Endometrium (tissue), 2 donors: ENCODE data around the gene HNRNPA2B1.
"Not testable (repeated sequence)": the region's sequence is repeated elsewhere in the genome, so short reads cannot be mapped to it uniquely, and the experiment has no call there.

Source experiments
- FAIRE-seq: peaks from 2 replicates; lab custom pipeline; 2012; peaks lifted over from hg19 to GRCh38; lab: Jason Lieb, UNC
- donor health status: control.
- donor health status: control.

The HNRNPA2B1 gene

DNA sequence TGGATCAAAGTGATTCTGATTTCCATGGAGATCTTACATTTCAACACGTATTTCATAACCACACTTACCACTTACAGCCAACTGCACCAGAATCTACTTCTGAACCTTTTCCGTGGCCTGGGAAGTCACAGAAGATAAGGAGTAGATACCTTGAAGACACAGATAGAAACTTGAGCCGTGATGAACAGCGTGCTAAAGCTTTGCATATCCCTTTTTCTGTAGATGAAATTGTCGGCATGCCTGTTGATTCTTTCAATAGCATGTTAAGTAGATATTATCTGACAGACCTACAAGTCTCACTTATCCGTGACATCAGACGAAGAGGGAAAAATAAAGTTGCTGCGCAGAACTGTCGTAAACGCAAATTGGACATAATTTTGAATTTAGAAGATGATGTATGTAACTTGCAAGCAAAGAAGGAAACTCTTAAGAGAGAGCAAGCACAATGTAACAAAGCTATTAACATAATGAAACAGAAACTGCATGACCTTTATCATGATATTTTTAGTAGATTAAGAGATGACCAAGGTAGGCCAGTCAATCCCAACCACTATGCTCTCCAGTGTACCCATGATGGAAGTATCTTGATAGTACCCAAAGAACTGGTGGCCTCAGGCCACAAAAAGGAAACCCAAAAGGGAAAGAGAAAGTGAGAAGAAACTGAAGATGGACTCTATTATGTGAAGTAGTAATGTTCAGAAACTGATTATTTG is 15.3 kb downstream of the HNRNPA2B1 start:
- no peak for FAIRE-seq

DNA sequence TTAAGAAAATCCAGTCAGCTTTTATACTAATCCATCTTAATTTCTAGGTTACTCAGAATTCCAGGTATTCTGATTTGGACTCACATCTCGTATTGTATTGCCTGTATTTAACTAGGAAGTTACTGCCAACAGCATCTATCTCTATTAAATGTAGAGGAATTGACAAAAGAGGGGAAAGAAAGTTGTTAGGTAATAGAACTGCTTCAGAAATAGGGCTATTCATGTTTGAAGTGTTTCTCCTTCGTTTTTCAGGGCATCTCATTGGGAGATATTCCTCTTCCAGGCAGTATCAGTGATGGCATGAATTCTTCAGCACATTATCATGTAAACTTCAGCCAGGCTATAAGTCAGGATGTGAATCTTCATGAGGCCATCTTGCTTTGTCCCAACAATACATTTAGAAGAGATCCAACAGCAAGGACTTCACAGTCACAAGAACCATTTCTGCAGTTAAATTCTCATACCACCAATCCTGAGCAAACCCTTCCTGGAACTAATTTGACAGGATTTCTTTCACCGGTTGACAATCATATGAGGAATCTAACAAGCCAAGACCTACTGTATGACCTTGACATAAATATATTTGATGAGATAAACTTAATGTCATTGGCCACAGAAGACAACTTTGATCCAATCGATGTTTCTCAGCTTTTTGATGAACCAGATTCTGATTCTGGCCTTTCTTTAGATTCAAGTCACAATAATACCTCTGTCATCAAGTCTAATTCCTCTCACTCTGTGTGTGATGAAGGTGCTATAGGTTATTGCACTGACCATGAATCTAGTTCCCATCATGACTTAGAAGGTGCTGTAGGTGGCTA is 16.1 kb downstream of the HNRNPA2B1 start:
- FAIRE-seq, result not testable (repeated sequence)

DNA sequence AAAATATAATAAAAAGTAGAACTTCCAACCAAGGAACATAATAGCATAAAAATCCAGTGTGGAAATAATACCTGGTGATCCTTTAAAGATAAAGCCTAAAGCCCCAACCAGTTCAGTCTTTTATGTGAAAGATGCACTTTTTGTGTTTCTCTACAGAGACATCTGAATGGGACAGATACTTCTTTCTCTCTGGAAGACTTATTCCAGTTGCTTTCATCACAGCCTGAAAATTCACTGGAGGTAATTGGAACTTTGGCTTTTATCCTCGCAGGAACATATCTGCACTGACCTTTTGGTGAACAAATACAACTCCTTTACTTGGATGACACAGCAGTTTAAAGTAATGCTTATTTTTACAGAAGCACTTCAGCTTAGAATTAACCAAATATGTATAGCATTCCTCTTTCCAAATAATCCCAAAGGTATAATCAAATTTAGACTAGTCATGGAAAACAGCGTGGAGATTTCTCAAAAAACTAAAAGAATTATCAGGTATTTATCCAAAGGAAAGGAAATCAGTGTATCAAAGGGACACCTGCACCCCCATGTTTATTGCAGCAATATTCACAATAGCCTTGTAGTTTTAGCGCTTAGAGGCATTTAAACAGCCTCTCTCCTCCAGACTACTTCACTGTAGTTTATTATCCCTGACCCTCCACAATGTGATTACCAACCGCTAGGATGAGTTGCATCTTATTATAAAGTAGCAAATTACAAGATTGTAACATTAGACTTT is 16.8 kb downstream of the HNRNPA2B1 start:
- no peak for FAIRE-seq

DNA sequence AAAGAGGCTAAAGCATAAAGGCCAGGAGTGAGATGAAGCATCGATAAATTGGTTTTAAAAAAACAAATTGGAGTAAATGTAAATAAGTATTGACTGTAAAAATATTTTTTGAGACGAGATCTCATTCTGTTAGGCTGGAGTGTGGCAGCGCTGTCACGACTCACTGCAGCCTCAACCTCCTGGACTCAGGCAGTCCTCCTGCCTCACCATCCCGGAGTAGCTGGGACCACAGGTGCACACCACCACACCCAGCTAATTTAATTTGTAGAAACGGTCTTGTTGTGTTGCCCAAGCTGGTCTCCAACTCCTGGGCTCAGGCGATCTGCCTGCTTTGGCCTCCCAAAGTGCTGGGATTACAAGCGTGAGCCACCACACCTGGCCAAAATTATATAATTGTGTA is 17.8 kb downstream of the HNRNPA2B1 start:
- FAIRE-seq, result no peak

DNA sequence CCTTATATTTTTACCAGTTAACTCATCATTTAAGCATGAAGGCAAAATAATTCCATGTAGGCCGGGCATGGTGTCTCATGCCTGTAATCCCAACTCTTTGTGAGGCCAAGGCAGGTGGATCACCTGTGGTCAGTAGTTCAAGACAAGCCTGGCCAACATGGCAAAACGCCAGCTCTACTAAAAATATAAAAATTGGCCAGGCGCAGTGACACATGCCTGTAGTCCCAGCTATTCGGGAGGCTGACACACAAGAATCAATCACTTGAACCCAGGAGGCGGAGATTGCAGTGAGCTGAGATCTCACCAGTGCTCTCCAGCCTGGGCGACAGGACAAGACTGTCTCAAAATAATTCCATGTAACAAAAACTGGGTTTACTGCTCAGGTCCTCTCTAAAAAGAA is 18.3 kb downstream of the HNRNPA2B1 start:
- no peak for FAIRE-seq

DNA sequence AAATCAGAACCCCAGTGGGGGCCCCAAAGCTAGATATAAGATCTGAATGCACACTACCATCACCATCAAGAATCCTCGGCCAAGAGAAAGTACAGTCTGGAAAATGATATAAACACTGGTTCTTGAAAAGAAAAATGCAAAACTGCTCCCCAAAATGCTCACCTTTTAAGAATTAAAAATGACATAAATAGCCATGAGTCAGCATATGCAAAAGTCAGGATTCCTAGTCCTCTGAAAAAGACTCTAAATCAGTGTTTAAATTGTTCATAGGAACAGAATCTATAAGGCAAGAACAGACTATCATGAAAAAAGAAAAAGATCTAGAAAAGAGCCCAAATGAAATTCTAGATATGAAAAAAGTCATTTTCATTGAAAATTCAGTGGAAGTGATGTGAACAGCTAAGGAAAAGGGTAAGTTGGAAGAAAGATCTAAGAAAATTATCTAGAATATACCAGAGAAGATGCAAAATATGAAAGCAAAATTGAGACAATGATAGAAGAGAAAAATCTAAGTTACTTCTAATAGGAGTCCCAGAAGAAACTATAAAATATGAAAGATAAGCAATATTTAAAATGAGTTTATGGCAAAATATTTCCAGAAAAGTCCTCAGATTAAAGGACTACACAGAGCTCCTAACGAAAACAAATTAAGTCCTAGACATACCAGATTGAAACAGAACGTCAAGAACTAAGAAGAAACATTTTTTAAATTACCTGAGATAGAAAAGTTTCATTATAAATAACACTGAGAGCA is 18.9 kb downstream of the HNRNPA2B1 start:
- no peak for FAIRE-seq

DNA sequence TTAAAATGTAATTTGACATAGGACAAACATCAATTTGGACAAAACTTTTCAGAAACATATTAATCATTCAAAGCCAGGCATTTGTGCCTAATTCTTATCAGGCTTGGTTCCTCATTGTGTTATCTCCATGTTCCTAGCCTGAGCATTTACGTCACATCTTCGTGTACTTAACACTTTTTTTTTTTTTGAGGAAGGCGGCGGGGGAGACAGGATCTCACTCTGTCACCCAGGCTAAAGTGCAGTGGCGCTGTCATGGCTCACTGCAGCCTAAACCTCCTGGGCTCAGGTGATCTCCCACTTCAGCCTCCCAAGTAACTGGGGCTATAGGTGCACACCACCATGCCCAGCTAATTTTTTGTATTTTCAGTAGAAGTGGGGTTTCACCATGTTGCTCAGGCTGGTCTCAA is 19.8 kb downstream of the HNRNPA2B1 start:
- FAIRE-seq, result no peak

DNA sequence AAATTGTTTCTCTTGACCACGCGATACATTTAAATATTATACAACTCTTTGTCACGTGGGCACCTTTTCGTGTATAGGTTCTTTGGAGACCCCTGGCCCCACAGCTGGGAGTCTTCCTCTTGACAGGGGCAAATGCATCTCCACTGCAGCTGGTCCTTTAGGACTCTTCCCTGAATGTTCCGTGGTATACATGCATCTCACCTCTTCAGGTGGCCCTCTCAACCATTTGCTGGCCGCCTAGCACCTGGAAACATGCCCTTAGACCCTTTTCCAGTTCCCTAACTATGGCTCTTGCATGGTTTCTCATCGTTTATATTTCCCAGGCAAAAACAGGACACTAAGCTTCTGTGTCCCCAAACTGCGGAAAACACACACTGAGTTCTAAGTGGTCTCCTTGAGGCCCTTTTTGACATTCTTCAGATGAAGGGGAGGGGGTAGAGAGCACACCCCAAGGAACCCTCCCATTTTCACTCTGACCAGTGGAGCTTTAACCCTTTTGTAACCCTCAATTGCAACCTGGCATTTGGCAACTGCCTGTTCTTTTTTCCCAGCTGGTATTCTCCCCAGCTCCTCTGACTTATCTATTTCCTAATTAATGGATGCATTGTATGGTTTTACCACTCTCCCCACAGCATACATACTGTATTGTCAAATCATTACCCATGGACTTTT is 20.6 kb downstream of the HNRNPA2B1 start:
- FAIRE-seq, result no peak

DNA sequence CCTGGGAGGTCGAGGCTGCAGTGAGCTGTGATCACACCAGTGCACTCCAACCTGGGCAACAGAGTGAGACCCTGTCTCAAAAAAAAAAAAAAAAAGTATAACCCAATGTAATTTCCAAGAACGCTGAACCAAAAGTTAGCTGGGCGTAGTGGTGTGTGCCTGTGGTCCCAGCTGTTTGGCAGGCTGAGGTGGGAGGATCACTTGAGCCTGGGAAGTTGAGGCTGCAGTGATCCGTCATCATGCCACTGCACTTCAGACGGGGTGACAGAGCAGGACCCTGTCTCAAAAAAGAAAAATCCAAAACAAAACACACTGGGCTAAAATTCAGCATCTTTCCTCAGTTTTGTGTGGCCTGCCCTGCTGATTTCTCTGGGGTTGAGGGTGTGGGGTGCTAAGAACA is 21.1 kb downstream of the HNRNPA2B1 start:
- no peak for FAIRE-seq

DNA sequence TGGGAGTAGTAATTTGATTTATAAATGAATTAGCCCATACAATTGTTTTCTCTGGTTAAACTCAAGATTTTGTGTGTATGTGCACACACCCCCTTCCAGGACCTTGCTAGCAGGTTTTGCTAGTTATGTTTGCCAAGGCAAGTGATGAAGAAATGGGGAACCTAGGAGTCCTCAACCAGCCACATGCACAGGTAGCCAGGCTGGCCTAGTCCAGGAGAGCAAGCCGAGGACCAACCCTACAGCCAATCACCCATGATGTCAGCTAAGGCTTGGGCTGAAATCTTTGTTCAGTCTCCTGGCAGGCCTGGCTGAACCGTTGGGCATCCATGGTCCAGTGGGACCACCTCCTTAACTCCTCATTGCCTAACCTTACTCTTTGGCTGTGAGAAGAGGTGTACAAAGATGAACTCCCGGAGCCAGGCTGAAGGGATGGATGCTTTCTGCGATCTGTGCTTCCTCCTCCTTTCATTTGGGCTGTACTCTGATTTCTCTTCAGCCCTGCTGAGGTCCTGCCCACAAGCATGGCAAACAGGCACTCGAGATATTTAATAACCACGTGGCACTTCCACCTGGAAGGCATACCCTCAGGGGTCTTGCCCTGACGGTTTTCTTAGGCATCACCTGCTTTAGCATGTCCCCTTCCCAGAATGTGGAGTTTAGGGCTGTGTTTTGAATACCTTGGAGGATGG is 22.1 kb downstream of the HNRNPA2B1 start:
- FAIRE-seq, result no peak

DNA sequence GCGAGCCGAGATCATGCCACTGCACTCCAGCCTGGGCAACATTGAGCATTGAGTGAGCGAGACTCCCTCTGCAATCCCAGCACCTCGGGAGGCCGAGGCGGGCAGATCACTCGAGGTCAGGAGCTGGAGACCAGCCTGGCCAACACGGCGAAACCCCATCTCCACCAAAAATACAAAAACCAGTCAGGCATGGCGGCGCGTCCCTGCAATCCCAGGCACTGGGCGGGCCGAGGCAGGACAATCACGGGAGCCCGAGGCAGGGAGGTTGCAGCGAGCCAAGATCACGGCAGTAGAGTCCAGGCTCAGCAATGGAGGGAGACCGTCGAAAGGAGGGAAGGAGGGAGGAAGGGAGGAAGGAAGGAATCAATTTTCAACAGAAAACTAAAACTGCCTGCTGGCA is 23.3 kb downstream of the HNRNPA2B1 start:
- not testable (repeated sequence) for FAIRE-seq

DNA sequence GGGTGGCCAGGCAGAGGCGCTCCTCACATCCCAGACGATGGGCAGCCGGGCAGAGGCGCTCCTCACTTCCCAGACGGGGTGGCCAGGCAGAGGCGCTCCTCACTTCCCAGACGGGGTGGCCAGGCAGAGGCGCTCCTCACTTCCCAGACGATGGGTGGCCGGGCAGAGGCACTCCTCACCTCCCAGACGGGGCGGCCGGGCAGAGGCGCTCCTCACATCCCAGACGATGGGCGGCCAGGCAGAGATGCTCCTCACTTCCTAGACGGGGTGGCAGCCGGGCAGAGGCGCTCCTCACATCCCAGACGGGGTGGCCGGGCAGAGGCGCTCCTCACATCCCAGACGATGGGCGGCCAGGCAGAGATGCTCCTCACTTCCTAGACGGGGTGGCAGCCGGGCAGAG is 23.9 kb downstream of the HNRNPA2B1 start:
- FAIRE-seq, result not testable (repeated sequence)

DNA sequence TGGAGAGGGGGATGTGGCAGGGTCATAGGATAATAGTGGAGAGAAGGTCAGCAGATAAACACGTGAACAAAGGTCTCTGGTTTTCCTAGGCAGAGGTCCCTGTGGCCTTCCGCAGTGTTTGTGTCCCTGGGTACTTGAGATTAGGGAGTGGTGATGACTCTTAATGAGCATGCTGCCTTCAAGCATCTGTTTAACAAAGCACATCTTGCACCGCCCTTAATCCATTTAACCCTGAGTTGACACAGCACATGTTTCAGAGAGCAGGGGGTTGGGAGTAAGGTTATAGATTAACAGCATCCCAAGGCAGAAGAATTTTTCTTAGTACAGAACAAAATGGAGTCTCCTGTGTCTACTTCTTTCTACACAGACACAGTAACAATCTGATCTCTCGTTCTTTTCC is 24.6 kb downstream of the HNRNPA2B1 start:
- FAIRE-seq, result not testable (repeated sequence)

DNA sequence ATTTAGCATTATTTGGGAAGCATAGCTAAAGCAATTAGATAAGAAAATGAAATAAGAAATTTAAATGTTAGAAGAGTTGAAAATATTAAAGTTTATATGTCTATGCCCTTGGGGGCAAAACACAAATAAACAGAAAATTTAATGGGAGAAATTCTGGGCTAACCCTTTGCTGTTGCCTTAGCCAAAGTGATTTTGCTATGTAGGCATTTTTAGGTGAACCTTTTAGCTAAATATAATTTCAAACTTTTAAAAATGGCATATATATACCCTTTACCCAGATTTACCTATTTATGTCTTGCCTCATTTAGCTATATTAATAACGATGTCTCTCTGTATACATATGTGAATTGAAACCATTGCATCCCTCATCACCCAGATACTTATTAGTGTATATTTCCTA is 28.5 kb downstream of the HNRNPA2B1 start:
- no peak for FAIRE-seq

DNA sequence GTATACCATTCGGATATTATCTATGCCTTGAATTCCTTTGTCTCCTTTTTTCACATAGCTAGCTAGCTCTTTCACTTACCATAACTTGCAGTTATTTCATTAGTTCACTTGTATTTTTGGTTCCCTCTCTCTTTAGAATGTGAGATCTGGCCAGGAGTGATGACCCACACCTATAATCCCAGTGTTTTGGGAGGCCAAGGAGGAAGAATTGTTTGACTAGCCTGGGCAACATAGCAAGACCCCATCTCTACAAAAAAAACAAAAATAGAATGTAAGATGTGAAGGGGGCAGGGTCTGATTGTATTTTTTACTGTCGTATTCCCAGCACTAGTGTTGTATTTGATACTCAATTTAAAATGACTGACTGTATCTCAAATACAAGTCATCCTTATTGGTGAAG is 28.9 kb downstream of the HNRNPA2B1 start:
- FAIRE-seq, result no peak

DNA sequence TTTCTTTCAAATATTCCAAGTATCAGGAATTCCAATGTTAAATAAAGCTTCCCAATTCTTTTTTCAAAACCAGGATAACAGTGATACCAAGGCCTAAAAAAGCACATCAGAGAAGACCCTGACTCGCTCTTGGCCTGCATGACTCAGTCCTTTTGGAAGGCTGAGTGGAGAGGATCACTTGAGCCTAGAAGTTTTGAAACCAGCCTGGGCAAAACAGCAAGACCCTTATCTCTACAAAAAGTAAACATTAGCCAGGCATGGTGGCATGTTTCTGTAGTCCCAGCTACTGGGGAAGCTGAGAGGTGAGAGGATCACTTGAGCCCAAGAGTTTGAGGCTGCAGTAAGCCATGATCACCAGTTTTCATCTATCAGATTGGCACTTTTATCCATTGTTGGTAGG is 29.9 kb downstream of the HNRNPA2B1 start:
- no peak for FAIRE-seq

DNA sequence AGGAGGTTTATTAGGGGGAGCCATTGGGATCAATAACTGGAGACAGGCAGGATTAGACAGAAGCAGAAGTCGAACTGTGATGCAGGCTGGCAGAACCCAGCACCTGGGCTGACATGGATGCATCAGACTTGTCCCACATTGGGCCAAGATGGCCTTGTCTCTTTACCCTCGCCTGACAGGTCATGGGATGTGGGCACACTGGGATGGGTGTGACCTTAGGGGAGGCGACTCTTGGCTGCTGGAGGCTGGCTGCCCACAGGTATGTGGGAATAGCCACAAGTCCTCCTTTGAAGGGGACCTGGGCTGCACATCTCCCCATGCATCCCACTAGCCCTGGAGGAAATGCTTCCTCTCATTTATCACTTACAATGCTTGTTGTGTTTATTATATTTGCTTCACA is 31.3 kb downstream of the HNRNPA2B1 start:
- FAIRE-seq, result no peak

DNA sequence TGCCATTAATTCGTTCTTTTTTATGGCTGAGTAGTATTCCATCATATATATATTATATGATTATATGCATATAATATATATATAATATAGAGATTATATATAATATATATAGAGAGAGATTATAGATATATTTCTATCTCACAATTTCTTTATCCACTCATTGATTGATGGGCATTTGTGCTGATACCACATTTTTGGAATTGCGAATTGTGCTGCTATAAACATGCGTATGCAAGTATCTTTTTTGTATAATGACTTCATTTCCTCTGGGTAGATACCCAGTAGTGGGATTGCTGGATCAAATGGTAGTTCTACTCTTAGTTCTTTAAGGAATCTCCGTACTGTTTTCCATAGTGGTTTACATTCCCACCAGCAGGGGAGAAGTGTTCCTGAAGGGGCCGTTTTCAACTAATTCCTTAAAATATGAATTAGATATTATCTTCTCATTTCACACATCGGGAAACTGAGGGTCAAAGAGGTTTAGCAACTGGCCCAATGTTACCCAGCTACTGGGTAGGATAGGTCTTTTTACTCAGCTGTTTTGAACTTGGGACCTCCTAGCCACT is 32.0 kb downstream of the HNRNPA2B1 start:
- FAIRE-seq, result no peak

DNA sequence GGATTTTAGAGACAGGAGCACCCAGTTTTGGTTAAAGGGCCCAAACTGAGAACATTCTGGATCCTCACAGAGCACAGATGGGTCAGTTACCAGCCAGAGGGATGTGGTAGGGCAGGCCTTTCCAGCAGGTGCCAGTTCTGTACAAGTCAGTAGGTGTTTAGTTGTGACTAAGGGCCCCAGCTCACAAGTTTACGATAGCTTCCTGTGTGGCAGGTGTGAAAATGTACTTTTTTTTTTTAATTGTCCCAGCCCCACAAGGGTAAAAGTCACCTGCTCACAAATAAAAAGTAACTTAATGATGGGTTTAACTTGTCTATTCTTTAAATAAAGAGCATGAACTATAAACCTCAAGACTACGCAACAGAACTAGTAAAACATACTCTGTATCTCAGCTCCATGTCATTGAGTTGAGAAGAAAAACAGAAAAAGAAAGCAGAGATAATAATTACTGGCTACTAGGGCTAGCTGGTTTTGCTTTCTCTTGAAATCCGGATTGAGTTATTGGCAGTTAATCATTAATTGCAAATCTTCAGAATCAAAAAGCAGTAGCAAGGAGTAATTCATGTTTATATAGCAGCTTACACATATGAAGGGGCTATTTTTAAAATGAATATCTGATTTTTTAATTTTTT is 33.1 kb downstream of the HNRNPA2B1 start:
- no peak for FAIRE-seq

DNA sequence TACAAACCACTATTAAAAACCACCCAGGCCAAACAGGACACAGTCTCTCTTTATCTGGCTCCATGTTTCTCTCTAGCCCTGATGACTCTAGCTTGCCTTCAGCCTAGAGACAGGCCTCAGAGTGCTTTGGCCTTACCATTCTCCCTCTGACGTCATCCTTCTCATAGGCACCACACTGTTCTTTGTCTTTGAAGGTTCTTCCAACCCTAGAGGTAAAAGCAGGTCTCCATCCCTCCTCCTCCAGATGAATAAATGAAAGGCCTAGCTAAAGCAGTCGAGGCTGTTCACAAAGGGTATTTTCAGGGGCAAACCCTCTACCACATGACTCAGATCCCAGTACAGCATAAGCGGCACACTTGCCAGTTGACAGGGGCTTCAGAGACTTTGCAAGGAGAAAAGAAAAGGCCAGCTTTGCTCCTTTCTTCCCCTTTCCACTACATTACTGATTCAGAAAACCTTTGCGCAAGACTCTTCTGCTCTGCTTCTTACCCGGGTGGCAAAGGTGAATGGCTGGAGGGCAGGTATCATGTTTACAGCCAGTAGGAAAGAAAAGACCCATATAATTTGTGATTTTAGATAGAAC is 33.8 kb downstream of the HNRNPA2B1 start:
- FAIRE-seq, result no peak
